GM23338 (cell line): ENCODE measurements around the gene RAPGEF4. TPM values are rescaled to one million over a fixed set of nuclear protein-coding genes. Genes with fewer than 3 reads are reported as not detected.

ENCODE experiments used
- ATAC-seq: fragments of 200-7000 bp; cut with Tn5 transposase; 3 replicates; pipeline ENCODE4 v1.9.1; 2020
- DNase-seq: peaks from one replicate; pipeline ENCODE4 v3.0.0-alpha.2; 2015; ENCODE audit warnings: low spot score
- H2AFZ ChIP-seq: fragments of 200-600 bp; sonication (generic); 2 replicates; pipeline ENCODE4 v1.8.0; 2016; ENCODE audit warnings: antibody characterized with exemption, mild to moderate bottlenecking, moderate library complexity
- H3F3A ChIP-seq: fragments of 200-600 bp; sonication (generic); replicated peaks from 2 replicates; pipeline ENCODE4 v1.8.0; 2017; ENCODE audit warnings: antibody characterized with exemption, mixed run types, low read depth
- H3K27ac ChIP-seq: fragments of 200-600 bp; sonication (generic); 2 replicates; pipeline ENCODE4 v1.6.1; 2016; ENCODE audit warnings: low read depth
- H3K27me3 ChIP-seq: fragments of 200-600 bp; sonication (generic); 2 replicates; pipeline ENCODE4 v1.8.0; 2016; ENCODE audit warnings: mild to moderate bottlenecking, mixed run types, moderate library complexity; ENCODE audit not compliant: insufficient read depth
- H3K36me3 ChIP-seq: fragments of 200-600 bp; sonication (generic); 2 replicates; pipeline ENCODE4 v1.8.0; 2016; ENCODE audit warnings: mild to moderate bottlenecking; ENCODE audit not compliant: insufficient read depth
- H3K4me1 ChIP-seq: fragments of 200-600 bp; sonication (generic); 2 replicates; pipeline ENCODE4 v1.8.0; 2016; ENCODE audit warnings: mild to moderate bottlenecking, moderate library complexity; ENCODE audit not compliant: insufficient read depth
- H3K4me2 ChIP-seq: fragments of 200-600 bp; sonication (generic); 2 replicates; pipeline ENCODE4 v1.7.1; 2017; ENCODE audit warnings: mixed run types
- H3K4me3 ChIP-seq: fragments of 200-600 bp; sonication (generic); 2 replicates; pipeline ENCODE4 v1.6.1; 2016; ENCODE audit warnings: mixed run types
- H3K79me2 ChIP-seq: fragments of 200-600 bp; sonication (generic); replicated peaks from 2 replicates; pipeline ENCODE4 v1.8.0; 2017; ENCODE audit warnings: mild to moderate bottlenecking; ENCODE audit not compliant: insufficient read depth
- H3K9me2 ChIP-seq: fragments of 200-600 bp; sonication (generic); 2 replicates; pipeline ENCODE4 v1.8.0; 2017; ENCODE audit not compliant: insufficient read depth
- H4K20me1 ChIP-seq: fragments of 200-600 bp; sonication (generic); replicated peaks from 2 replicates; pipeline ENCODE4 v1.8.0; 2017; ENCODE audit warnings: mild to moderate bottlenecking; ENCODE audit not compliant: insufficient read depth
- H3K27ac Mint-ChIP-seq: 2 replicates; pipeline ENCODE4 v1.8.0; 2020; ENCODE audit warnings: inconsistent platforms, mild to moderate bottlenecking, moderate library complexity, mixed read lengths
- H3K27me3 Mint-ChIP-seq: 3 replicates; pipeline ENCODE4 v1.8.0; 2022; ENCODE audit warnings: low read depth, mild to moderate bottlenecking, moderate library complexity, mixed read lengths, inconsistent platforms; ENCODE audit not compliant: insufficient read depth, poor library complexity
- H3K36me3 Mint-ChIP-seq: 3 replicates; pipeline ENCODE4 v1.8.0; 2021; ENCODE audit warnings: low read depth, mild to moderate bottlenecking, inconsistent platforms, moderate library complexity, mixed read lengths
- H3K4me1 Mint-ChIP-seq: 3 replicates; pipeline ENCODE4 v1.8.0; 2020; ENCODE audit warnings: mild to moderate bottlenecking, inconsistent platforms, mixed read lengths
- H3K4me3 Mint-ChIP-seq: 3 replicates; pipeline ENCODE4 v1.8.0; 2021; ENCODE audit warnings: moderate library complexity, mild to moderate bottlenecking, inconsistent platforms, mixed read lengths
- H3K9me3 Mint-ChIP-seq: 3 replicates; pipeline ENCODE4 v1.8.0; 2020; ENCODE audit warnings: moderate library complexity, mild to moderate bottlenecking, inconsistent platforms, mixed read lengths
- CREB1 ChIP-seq: fragments of 250-450 bp; sonication (Bioruptor Pico); IDR thresholded peaks from 2 replicates; pipeline ENCODE4 v1.5.0; 2020; ENCODE audit warnings: low read depth, mild to moderate bottlenecking, moderate library complexity
- ETS1 ChIP-seq: IDR thresholded peaks from 2 replicates; pipeline ENCODE4 v1.6.1; 2016; ENCODE audit warnings: antibody characterized with exemption
- EZH2 ChIP-seq: fragments of 200-600 bp; sonication (generic); IDR thresholded peaks from one replicate; pipeline ENCODE4 v1.8.0; 2017; ENCODE audit warnings: antibody characterized with exemption, mild to moderate bottlenecking, low read depth; ENCODE audit not compliant: unreplicated experiment
- JUNB ChIP-seq: IDR thresholded peaks from one replicate; pipeline ENCODE4 v1.6.1; 2016; ENCODE audit warnings: antibody characterized with exemption; ENCODE audit not compliant: unreplicated experiment
- POLR2AphosphoS5 ChIP-seq: IDR thresholded peaks from 2 replicates; pipeline ENCODE4 v1.6.1; 2016; ENCODE audit warnings: antibody characterized with exemption, low read depth
- STAT1 ChIP-seq: IDR thresholded peaks from one replicate; pipeline ENCODE4 v1.6.1; 2016; ENCODE audit warnings: antibody characterized with exemption; ENCODE audit not compliant: unreplicated experiment
- ZNF331 ChIP-seq: fragments of 250-450 bp; sonication (Bioruptor Pico); IDR thresholded peaks from 2 replicates; pipeline ENCODE4 v1.5.0; 2020; ENCODE audit warnings: low read depth, mild to moderate bottlenecking, moderate library complexity
- polyA plus RNA-seq: library from polyadenylated mRNA; unstranded; fragments of >200 nt; fragmentation: Nextera tagmentation; extraction: Ambion mirVana; gene quantifications from 2 replicates; pipeline ENCODE4 v1.2.1, GENCODE V29; 2016
- total RNA-seq: library from RNA; depleted of rRNA; stranded (reverse); fragments of >200 nt; shearing (Covaris generic); gene quantifications from 2 replicates; pipeline ENCODE4 v1.2.3, GENCODE V29; 2014
- TF ChIP-seq, protein P1 (sequence below), 2 experiments: fragments of 200-600 bp in 1 of 2; sonication (generic) in 1 of 2; conservative IDR thresholded peaks; 2 replicates each; pipeline versions ENCODE4 v1.5.1 to v1.6.1; 2016 to 2017; ENCODE audit warnings: antibody characterized with exemption in 2 of 2, low read depth in 2 of 2, mild to moderate bottlenecking in 2 of 2, moderate library complexity in 1 of 2

The RAPGEF4 gene
- total and polyA plus RNA-seq, 2 experiments from 2014 or later, result 1.7 to 4.7 TPM

DNA sequence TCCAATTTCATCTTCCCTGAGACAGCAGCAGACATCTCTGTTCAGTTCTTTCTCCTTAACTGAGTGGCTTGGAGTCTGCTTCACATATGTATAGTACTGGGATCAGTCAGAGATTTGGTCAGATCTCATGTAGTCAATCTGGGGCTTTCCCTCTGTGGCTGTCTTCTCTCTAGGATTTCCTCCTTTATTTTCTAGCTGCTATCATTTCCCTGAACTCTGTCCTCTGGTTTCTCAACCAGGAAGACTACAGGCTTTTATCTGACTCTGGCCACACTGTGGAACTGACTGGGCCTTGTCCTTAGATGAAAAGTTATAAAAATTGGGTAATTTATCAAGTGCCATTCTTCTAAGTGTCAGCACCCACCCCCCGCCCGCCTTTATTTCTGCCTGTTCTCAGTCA, 121.0 kb downstream of the RAPGEF4 start:
- H3K4me3 Mint-ChIP-seq, result no peak overlapping the region
- H3K27ac Mint-ChIP-seq, result no peak overlapping the region
- Histone ChIP-seq H3F3A (no peaks in the 10 kb centered on the region), H3K79me2 (no peaks in the 10 kb centered on the region), H3K4me1 (peaks cover 9% of the 10 kb centered on the region; the same call in 1 of the 2 replicates), H4K20me1 (no peaks in the 10 kb centered on the region), H3K27ac (no peak overlapping the region), H3K9me2 (no peaks in the 10 kb centered on the region), H3K4me3 (no peak overlapping the region), H3K36me3 (no peaks in the 10 kb centered on the region), H2AFZ (no peak overlapping the region), H3K27me3 (no peaks in the 10 kb centered on the region), H3K4me2 (no peak overlapping the region)
- ATAC-seq (no peak), DNase-seq (no peak)
- no peaks in the 10 kb centered on the region for H3K9me3 Mint-ChIP-seq
- peaks cover 8% of the 10 kb centered on the region; the same call in 2 of the 3 replicates for H3K4me1 Mint-ChIP-seq
- TF ChIP-seq STAT1 (no peak), ETS1 (no peak), ZNF331 (CRISPR knock-in tag) (no peak), POLR2AphosphoS5 (no peak), CREB1 (CRISPR knock-in tag) (no peak)
- TF ChIP-seq, protein P1, sequence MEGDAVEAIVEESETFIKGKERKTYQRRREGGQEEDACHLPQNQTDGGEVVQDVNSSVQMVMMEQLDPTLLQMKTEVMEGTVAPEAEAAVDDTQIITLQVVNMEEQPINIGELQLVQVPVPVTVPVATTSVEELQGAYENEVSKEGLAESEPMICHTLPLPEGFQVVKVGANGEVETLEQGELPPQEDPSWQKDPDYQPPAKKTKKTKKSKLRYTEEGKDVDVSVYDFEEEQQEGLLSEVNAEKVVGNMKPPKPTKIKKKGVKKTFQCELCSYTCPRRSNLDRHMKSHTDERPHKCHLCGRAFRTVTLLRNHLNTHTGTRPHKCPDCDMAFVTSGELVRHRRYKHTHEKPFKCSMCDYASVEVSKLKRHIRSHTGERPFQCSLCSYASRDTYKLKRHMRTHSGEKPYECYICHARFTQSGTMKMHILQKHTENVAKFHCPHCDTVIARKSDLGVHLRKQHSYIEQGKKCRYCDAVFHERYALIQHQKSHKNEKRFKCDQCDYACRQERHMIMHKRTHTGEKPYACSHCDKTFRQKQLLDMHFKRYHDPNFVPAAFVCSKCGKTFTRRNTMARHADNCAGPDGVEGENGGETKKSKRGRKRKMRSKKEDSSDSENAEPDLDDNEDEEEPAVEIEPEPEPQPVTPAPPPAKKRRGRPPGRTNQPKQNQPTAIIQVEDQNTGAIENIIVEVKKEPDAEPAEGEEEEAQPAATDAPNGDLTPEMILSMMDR (conservative IDR thresholded peaks at IDR 0.05; ENCODE audit: low read depth in 2 of 2), result no peak
- no peaks in the 10 kb centered on the region for H3K36me3 Mint-ChIP-seq
- no peaks in the 10 kb centered on the region for H3K27me3 Mint-ChIP-seq

GRCh38 chr2:172858473-172858745, 122.8 kb downstream of the RAPGEF4 start:
- no peaks in the 10 kb centered on the region for H3K79me2 ChIP-seq
- Mint-ChIP-seq H3K27me3 (no peaks in the 10 kb centered on the region), H3K27ac (no peak overlapping the region), H3K4me3 (no peak overlapping the region), H3K36me3 (no peaks in the 10 kb centered on the region), H3K9me3 (no peaks in the 10 kb centered on the region), H3K4me1 (peaks cover 8% of the 10 kb centered on the region; the same call in 2 of the 3 replicates)
- H3K4me3 ChIP-seq, result no peak overlapping the region
- H3K36me3 ChIP-seq, result no peaks in the 10 kb centered on the region
- no peak for ATAC-seq
- H3K27me3 ChIP-seq, result no peaks in the 10 kb centered on the region
- peaks cover 9% of the 10 kb centered on the region; the same call in 1 of the 2 replicates for H3K4me1 ChIP-seq
- no peaks in the 10 kb centered on the region for H3F3A ChIP-seq
- no peak overlapping the region for H3K4me2 ChIP-seq
- H2AFZ ChIP-seq, result no peak overlapping the region
- TF ChIP-seq JUNB, result no peak
- TF ChIP-seq CREB1 (CRISPR knock-in tag), result no peak
- TF ChIP-seq EZH2, result no peak
- no peaks in the 10 kb centered on the region for H3K9me2 ChIP-seq
- DNase-seq, result no peak
- H3K27ac ChIP-seq, result no peak overlapping the region
- no peaks in the 10 kb centered on the region for H4K20me1 ChIP-seq
